Neuronal stem cell (in vitro differentiated cells): ENCODE measurements around the gene TMEM38B.

ENCODE experiments used
- DNase-seq: peaks from one replicate; pipeline ENCODE4 v3.0.0-alpha.2; 2013; ENCODE audit warnings: low spot score
- H2AFZ ChIP-seq: one replicate; pipeline ENCODE4 v1.6.1; 2013; ENCODE audit warnings: mild to moderate bottlenecking, low read length, inconsistent platforms
- H2AK5ac ChIP-seq: 2 replicates; pipeline ENCODE4 v1.6.1; 2013; ENCODE audit warnings: low read depth, mild to moderate bottlenecking, inconsistent platforms, low read length, moderate library complexity, mixed read lengths
- H2BK120ac ChIP-seq: 2 replicates; pipeline ENCODE4 v1.6.1; 2013; ENCODE audit warnings: low read depth, mild to moderate bottlenecking, inconsistent platforms, low read length, moderate library complexity, mixed read lengths
- H2BK12ac ChIP-seq: one replicate; pipeline ENCODE4 v1.6.1; 2013; ENCODE audit warnings: low read length, inconsistent platforms
- H2BK15ac ChIP-seq: 2 replicates; pipeline ENCODE4 v1.6.1; 2013; ENCODE audit warnings: mild to moderate bottlenecking, low read length, inconsistent platforms, mixed read lengths
- H2BK5ac ChIP-seq: one replicate; pipeline ENCODE4 v1.6.1; 2013; ENCODE audit warnings: inconsistent platforms, mild to moderate bottlenecking, low read length, moderate library complexity
- H3K14ac ChIP-seq: one replicate; pipeline ENCODE4 v1.6.1; 2013; ENCODE audit warnings: low read length, inconsistent platforms
- H3K18ac ChIP-seq: 2 replicates; pipeline ENCODE4 v1.6.1; 2013; ENCODE audit warnings: low read length, inconsistent platforms
- H3K23ac ChIP-seq: 2 replicates; pipeline ENCODE4 v1.6.1; 2013; ENCODE audit warnings: low read depth, mild to moderate bottlenecking, mixed read lengths, low read length, inconsistent platforms; ENCODE audit not compliant: poor library complexity
- H3K27ac ChIP-seq: replicated peaks from 3 replicates; pipeline ENCODE4 v1.5.1; 2013; ENCODE audit warnings: low read length, inconsistent platforms
- H3K27me3 ChIP-seq, 3 experiments: 2 replicates each; pipeline ENCODE4 v1.6.1; 2013; ENCODE audit warnings: low read length in 3 of 3, mild to moderate bottlenecking in 2 of 3, inconsistent platforms in 1 of 3, low read depth in 1 of 3, mixed read lengths in 1 of 3, moderate library complexity in 1 of 3; ENCODE audit not compliant: control insufficient read depth in 3 of 3, insufficient read depth in 3 of 3
- H3K36me3 ChIP-seq, 2 donors: replicated peaks in 1 of 2; 2 replicates each; pipeline ENCODE4 v1.6.1; 2013; ENCODE audit warnings: low read length in 2 of 2; ENCODE audit not compliant: control insufficient read depth in 2 of 2, insufficient read depth in 2 of 2
- H3K4ac ChIP-seq: 2 replicates; pipeline ENCODE4 v1.6.1; 2013; ENCODE audit warnings: inconsistent platforms, mild to moderate bottlenecking, low read length, moderate library complexity
- H3K4me1 ChIP-seq, 2 donors: 1 replicate in 1 of 2; 2 replicates in 1 of 2; pipeline ENCODE4 v1.6.1; 2013; ENCODE audit warnings: low read length in 2 of 2, low read depth in 1 of 2; ENCODE audit not compliant: control insufficient read depth in 2 of 2, insufficient read depth in 1 of 2
- H3K4me2 ChIP-seq: one replicate; pipeline ENCODE4 v1.6.1; 2013; ENCODE audit warnings: mild to moderate bottlenecking, low read length, inconsistent platforms; ENCODE audit not compliant: insufficient read depth, poor library complexity, severe bottlenecking
- H3K4me3 ChIP-seq, 2 donors: 2 replicates each; pipeline ENCODE4 v1.5.1; 2013; ENCODE audit warnings: low read length in 2 of 2, mild to moderate bottlenecking in 2 of 2, inconsistent platforms in 1 of 2, moderate library complexity in 1 of 2
- H3K79me1 ChIP-seq: one replicate; pipeline ENCODE4 v1.6.1; 2013; ENCODE audit warnings: low read depth, mild to moderate bottlenecking, inconsistent platforms, low read length, moderate library complexity
- H3K9ac ChIP-seq: one replicate; pipeline ENCODE4 v1.6.1; 2013; ENCODE audit warnings: mild to moderate bottlenecking, low read depth, low read length, inconsistent platforms; ENCODE audit not compliant: poor library complexity
- H3K9me3 ChIP-seq, 2 donors: replicated peaks in 1 of 2; 2 replicates each; pipeline versions ENCODE3 to v1.6.1; 2013; ENCODE audit warnings: low read length in 2 of 2, mild to moderate bottlenecking in 2 of 2, inconsistent platforms in 1 of 2, low read depth in 1 of 2, mixed read lengths in 1 of 2, moderate library complexity in 1 of 2; ENCODE audit not compliant: control insufficient read depth in 2 of 2, insufficient read depth in 1 of 2
- H4K8ac ChIP-seq: one replicate; pipeline ENCODE4 v1.6.1; 2013; ENCODE audit warnings: low read depth, mild to moderate bottlenecking, inconsistent platforms, low read length, moderate library complexity
- H4K91ac ChIP-seq: one replicate; pipeline ENCODE4 v1.6.1; 2013; ENCODE audit warnings: low read length, low read depth, mild to moderate bottlenecking, inconsistent platforms; ENCODE audit not compliant: poor library complexity
- WGBS, 2 donors: extraction: QIAGEN DNeasy Blood & Tissue Kit; methylation state at CpG; one replicate each; pipeline ENCODE4 v1.1.7; 2013; ENCODE audit warnings: missing lambda C conversion rate in 2 of 2, mixed read lengths in 1 of 2; ENCODE audit not compliant: insufficient read length in 2 of 2, insufficient replicate concordance in 1 of 2; ENCODE audit errors: extremely low coverage in 2 of 2; 5-methylcytosine and 5-hydroxymethylcytosine counted together

The TMEM38B gene

DNA sequence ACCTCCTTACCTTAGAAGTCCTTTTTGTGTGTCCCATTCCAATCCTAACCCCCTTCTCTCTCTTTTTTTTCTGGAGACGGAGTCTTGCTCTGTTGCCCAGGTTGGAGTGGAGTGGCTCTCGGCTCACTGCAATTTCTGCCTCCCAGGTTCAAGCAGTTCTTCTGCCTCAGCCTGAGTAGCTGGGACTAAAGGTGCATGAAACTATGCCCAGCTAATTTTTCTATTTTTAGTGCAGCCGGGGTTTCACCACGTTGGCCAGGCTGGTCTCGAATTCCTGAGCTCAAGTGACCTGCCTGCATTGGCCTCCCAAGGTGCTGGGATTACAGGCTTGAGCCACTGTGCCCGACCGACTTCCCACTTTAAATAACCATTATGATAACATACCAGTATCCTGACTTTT, 17.5 kb downstream of the TMEM38B start:
- H2AK5ac ChIP-seq = no peak overlapping the region
- H3K4me2 ChIP-seq = no peak overlapping the region
- peaks cover 9 to 62% of the 10 kb centered on the region in 2 donors for H3K36me3 ChIP-seq
- no peak overlapping the region for H2BK12ac ChIP-seq
- no peak overlapping the region for H2BK120ac ChIP-seq
- H3K27me3 ChIP-seq = no peaks in the 10 kb centered on the region
- H4K91ac ChIP-seq = no peak overlapping the region
- no CpG with 5 or more reads among the region's 7 CpGs for WGBS, 2 donors
- no peak overlapping the region for H3K27ac ChIP-seq
- peaks cover 0 to 2% of the 10 kb centered on the region in 2 donors for H3K4me1 ChIP-seq
- H3K9ac ChIP-seq = no peak overlapping the region
- no peak overlapping the region for H3K4ac ChIP-seq
- H3K79me1 ChIP-seq = peaks cover 3% of the 10 kb centered on the region
- no peak overlapping the region for H3K23ac ChIP-seq
- DNase-seq = no peak
- no peak overlapping the region for H3K4me3 ChIP-seq
- H3K14ac ChIP-seq = no peak overlapping the region
- no peak overlapping the region for H4K8ac ChIP-seq
- no peak overlapping the region for H3K18ac ChIP-seq
- no peak overlapping the region for H2BK15ac ChIP-seq
- peaks cover 8 to 15% of the 10 kb centered on the region in 2 donors for H3K9me3 ChIP-seq
- H2BK5ac ChIP-seq = no peak overlapping the region
- H2AFZ ChIP-seq = no peak overlapping the region

DNA sequence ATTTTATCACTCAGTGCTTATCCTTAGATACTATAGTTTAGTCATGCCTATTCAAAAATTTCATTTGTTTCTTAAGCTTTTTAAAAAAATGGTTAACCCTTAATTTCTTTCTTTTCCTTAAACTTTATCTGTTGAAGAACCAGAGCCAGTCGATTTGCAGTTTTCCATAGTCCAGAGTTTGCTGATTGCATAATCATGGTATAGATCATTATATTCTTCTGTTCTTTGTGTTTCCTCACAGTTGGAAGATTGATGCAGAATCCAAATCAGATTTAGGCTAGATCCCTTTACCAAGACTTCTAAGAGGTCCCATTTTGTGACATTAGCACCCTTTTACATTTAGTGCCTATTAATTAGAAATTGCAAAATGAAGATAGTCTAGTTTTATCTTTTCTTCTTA, 18.0 kb downstream of the TMEM38B start:
- no CpG with 5 or more reads among the region's 1 CpG for WGBS, 2 donors
- Histone ChIP-seq H2BK15ac (no peak overlapping the region), H3K9ac (no peak overlapping the region), H2BK12ac (no peak overlapping the region), H3K79me1 (peaks cover 3% of the 10 kb centered on the region), H2BK5ac (no peak overlapping the region), H3K4me2 (no peak overlapping the region), H3K27me3 (no peaks in the 10 kb centered on the region), H2AFZ (no peak overlapping the region), H3K27ac (no peak overlapping the region), H3K36me3 (peaks cover 9 to 58% of the 10 kb centered on the region in 2 donors), H3K9me3 (peaks cover 9 to 15% of the 10 kb centered on the region in 2 donors), H3K4me1 (peaks cover 0 to 2% of the 10 kb centered on the region in 2 donors), H4K91ac (no peak overlapping the region), H3K14ac (no peak overlapping the region), H2AK5ac (no peak overlapping the region), H4K8ac (no peak overlapping the region), H3K4ac (no peak overlapping the region), H3K18ac (no peak overlapping the region), H3K4me3 (no peak overlapping the region), H3K23ac (no peak overlapping the region), H2BK120ac (no peak overlapping the region)
- DNase-seq = no peak

DNA sequence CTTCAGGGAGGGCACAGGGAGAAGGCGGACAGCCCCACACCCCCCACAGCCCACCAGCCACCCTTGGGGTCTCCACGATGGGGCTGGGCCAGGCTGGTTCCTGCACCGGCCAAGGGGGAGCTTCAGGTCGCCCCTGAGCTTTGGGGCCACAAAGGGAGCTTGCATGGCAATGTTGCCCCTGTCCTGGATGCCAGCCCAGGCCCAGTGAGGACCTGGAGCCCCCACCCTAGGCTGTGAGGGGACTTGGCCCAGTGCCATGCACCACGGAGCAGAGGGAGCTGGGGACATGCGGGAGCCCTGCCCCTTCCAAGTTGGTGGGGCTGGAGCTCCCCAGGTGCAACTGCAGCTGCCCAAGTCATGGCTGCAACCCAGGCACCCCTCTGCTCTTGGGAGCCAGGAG, 18.4 kb downstream of the TMEM38B start:
- peak overlapping the region; percentile 71 for H3K14ac ChIP-seq
- H2BK5ac ChIP-seq = peak overlapping the region; percentile 53
- no CpG with 5 or more reads among the region's 6 CpGs for WGBS, 2 donors
- H3K4me3 ChIP-seq = no peak overlapping the region
- no peak for DNase-seq
- H2BK12ac ChIP-seq = peak overlapping the region; percentile 22
- H3K9me3 ChIP-seq = peaks cover 9 to 15% of the 10 kb centered on the region in 2 donors
- peaks cover 0 to 2% of the 10 kb centered on the region in 2 donors for H3K4me1 ChIP-seq
- no peak overlapping the region for H3K4ac ChIP-seq
- H3K36me3 ChIP-seq = peaks cover 9 to 54% of the 10 kb centered on the region in 2 donors
- no peak overlapping the region for H3K23ac ChIP-seq
- H3K18ac ChIP-seq = peak overlapping the region; percentile 71
- no peak overlapping the region for H2BK120ac ChIP-seq
- no peak overlapping the region for H3K4me2 ChIP-seq
- peaks cover 3% of the 10 kb centered on the region for H3K79me1 ChIP-seq
- no peak overlapping the region for H3K27ac ChIP-seq
- no peak overlapping the region for H2AFZ ChIP-seq
- H3K27me3 ChIP-seq = no peaks in the 10 kb centered on the region
- H2BK15ac ChIP-seq = no peak overlapping the region
- H4K91ac ChIP-seq = no peak overlapping the region
- peak overlapping the region; percentile 4 for H3K9ac ChIP-seq
- H2AK5ac ChIP-seq = no peak overlapping the region
- H4K8ac ChIP-seq = no peak overlapping the region

DNA sequence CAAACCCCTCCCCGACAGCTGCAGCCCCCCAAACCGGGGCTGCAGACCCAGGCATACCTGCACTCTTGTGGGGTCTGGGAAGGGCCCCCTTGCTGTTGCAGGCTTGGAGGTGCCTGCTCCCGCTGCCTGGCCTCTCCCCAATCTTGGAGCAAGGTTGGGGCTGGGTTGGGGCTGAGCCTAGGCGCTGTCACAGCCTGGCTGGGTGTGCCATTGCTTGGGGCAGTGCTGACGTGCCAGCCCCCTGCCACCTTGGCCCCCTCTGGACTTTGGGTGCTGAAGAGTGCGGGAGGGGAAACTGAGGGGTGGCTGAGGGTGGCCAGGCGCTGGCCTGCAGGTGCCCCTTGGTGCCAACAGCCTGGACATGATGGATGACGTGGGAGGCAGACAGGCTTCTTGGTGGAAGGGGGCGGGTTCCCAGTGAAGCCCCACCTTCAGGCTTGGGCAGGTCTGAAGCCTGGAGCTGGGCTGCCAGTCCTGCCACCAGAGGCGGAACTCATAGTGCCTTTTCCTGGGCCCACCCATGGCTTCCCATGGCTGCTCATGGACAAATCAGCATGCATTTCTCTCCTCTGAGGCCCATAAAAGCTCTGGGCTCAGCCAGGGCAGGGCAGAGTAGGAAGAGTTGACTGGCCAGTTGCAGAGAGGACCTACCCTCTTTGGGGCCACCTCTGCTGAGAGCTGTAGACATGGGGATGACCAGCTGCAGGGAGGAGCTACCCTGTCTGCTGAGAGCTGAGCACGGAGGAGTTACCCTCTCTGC, 19.1 kb downstream of the TMEM38B start:
- Histone ChIP-seq H4K91ac (no peak overlapping the region), H3K4ac (no peak overlapping the region), H3K14ac (no peak overlapping the region), H3K27ac (no peak overlapping the region), H4K8ac (no peak overlapping the region), H3K27me3 (no peaks in the 10 kb centered on the region), H2AK5ac (peak overlapping the region; percentile 46), H3K4me3 (no peak overlapping the region), H3K9ac (no peak overlapping the region), H2BK15ac (peak overlapping the region; percentile 15), H3K4me2 (peak overlapping the region; percentile 11), H2AFZ (no peak overlapping the region), H3K79me1 (peaks cover 3% of the 10 kb centered on the region), H3K36me3 (peaks cover 9 to 47% of the 10 kb centered on the region in 2 donors), H2BK5ac (no peak overlapping the region), H2BK120ac (no peak overlapping the region), H2BK12ac (no peak overlapping the region), H3K9me3 (peaks cover 9 to 15% of the 10 kb centered on the region in 2 donors), H3K4me1 (peaks cover 0 to 2% of the 10 kb centered on the region in 2 donors), H3K18ac (peak overlapping the region; percentile 80), H3K23ac (peak overlapping the region; percentile 43)
- no CpG with 5 or more reads among the region's 11 CpGs for WGBS, 2 donors
- no peak for DNase-seq
